Smooth muscle cell (in vitro differentiated cells): ENCODE results near the gene AGPAT4. TPM values are rescaled to one million over a fixed set of nuclear protein-coding genes. Genes with fewer than 3 reads are reported as not detected.
"Not testable (repeated sequence)": the region's sequence is repeated elsewhere in the genome, so short reads cannot be mapped to it uniquely, and the experiment has no call there.

Experiments
- DNase-seq: peaks from one replicate; lab custom pipeline; 2025; ENCODE audit not compliant: unreplicated experiment; lab: John Stamatoyannopoulos, UW
- H2AFZ ChIP-seq: fragments of 200-600 bp; sonication (generic); 2 replicates; pipeline ENCODE4 v1.6.0; 2016; ENCODE audit warnings: antibody characterized with exemption, low read depth, mild to moderate bottlenecking
- H3F3A ChIP-seq: fragments of 200-600 bp; sonication (generic); 2 replicates; pipeline ENCODE4 v1.6.0; 2017; ENCODE audit warnings: antibody characterized with exemption, low read depth
- H3K27ac ChIP-seq: fragments of 200-600 bp; sonication (generic); 2 replicates; pipeline ENCODE4 v1.5.1; 2016; ENCODE audit warnings: low read depth, mild to moderate bottlenecking
- H3K27me3 ChIP-seq: fragments of 200-600 bp; sonication (generic); 2 replicates; pipeline ENCODE4 v1.6.1; 2016; ENCODE audit warnings: low read depth, mild to moderate bottlenecking
- H3K36me3 ChIP-seq: fragments of 200-600 bp; sonication (generic); 2 replicates; pipeline ENCODE4 v1.5.1; 2016; ENCODE audit warnings: low read depth
- H3K4me1 ChIP-seq: fragments of 200-600 bp; sonication (generic); 2 replicates; pipeline ENCODE4 v1.5.1; 2016; ENCODE audit warnings: low read depth
- H3K4me2 ChIP-seq: fragments of 200-600 bp; sonication (generic); 2 replicates; pipeline ENCODE4 v1.6.0; 2016; ENCODE audit warnings: mild to moderate bottlenecking
- H3K4me3 ChIP-seq: fragments of 200-600 bp; sonication (generic); 2 replicates; pipeline ENCODE4 v1.5.1; 2016; ENCODE audit warnings: mild to moderate bottlenecking
- H3K79me2 ChIP-seq: fragments of 200-600 bp; sonication (generic); 2 replicates; pipeline ENCODE4 v1.6.0; 2016; ENCODE audit warnings: low read depth, mild to moderate bottlenecking
- H3K9ac ChIP-seq: fragments of 200-600 bp; sonication (generic); 2 replicates; pipeline ENCODE4 v1.6.0; 2016; ENCODE audit warnings: low read depth
- H3K9me3 ChIP-seq: fragments of 200-600 bp; sonication (generic); replicated peaks from 2 replicates; pipeline ENCODE4 v1.5.1; 2016; ENCODE audit warnings: low read depth
- H4K20me1 ChIP-seq: fragments of 200-600 bp; sonication (generic); 2 replicates; pipeline ENCODE4 v1.6.0; 2016; ENCODE audit warnings: low read depth
- WGBS: methylation state at CpG from one replicate; pipeline ENCODE4 v1.1.7; 2016; ENCODE audit warnings: low lambda C conversion rate; 5-methylcytosine and 5-hydroxymethylcytosine counted together
- polyA plus RNA-seq: library from polyadenylated mRNA; unstranded; fragments of >200 nt; fragmentation: Nextera tagmentation; extraction: Ambion mirVana; gene quantifications from 2 replicates; pipeline ENCODE4 v1.2.1, GENCODE V29; 2016
- total RNA-seq: library from RNA; depleted of rRNA; stranded (reverse); fragments of >200 nt; gene quantifications from 2 replicates; pipeline ENCODE4 v1.2.3, GENCODE V29; 2014
- TF ChIP-seq, protein P1 (sequence below): fragments of 200-600 bp; sonication (generic); IDR thresholded peaks from 2 replicates; pipeline ENCODE4 v1.5.1; 2017; ENCODE audit warnings: borderline replicate concordance, mild to moderate bottlenecking, antibody characterized with exemption; ENCODE audit not compliant: insufficient read depth, poor library complexity, severe bottlenecking

The AGPAT4 gene
- total and polyA plus RNA-seq, 2 experiments from 2014 or later, result 51.4 to 51.8 TPM

DNA sequence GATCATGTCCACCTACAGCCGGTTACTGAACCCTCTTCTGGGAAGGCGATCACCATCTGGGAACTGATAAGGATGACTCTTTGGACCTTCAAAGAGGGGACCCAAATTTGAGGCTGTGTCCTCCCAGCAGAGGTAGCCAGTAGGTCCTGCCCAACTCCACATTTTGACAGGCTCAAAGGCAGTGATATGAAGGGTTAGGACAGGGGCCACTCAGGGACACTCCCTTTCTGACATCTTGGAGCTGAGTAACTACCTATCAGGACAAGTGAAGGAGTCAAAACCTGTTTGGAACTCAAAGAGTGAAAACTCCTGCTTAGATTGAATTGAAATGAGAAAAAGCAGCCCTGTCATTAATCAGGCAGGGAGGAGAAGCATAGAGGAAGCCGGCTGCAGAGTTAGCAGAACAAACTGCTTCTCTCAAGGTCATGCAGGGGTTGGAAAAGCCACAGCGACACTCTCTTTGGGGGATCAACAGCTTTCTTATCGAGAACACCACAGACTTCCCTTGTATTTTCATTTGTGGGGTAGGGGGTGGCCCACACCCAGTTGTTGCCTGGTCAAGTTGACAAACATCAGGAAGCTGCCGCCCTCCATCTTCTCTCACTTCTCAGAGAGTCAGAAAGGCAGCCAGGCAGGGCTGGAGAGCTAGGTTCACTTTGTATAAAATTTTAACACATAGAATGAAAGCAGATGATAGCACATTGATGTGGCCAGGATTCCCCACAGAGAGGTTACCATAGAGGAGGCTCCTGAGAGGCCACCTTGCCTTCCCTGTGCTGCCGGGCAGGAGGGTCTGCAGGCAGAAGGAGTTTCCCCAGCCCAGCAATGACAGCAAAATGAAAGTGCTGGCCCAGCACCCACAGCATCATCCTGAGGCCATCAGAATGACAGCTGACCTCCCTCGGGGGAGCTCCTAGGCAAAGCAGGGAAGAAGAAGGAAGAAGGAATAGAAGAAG is 47.6 kb downstream of the AGPAT4 start:
- H3K4me3 ChIP-seq, result no peak overlapping the region
- no peaks in the 10 kb centered on the region for H3K9me3 ChIP-seq
- no peaks in the 10 kb centered on the region for H3K36me3 ChIP-seq
- peak overlapping the region; percentile 81 for H3K4me2 ChIP-seq
- H3K4me1 ChIP-seq, result peaks cover 44% of the 10 kb centered on the region
- TF ChIP-seq, protein P1, sequence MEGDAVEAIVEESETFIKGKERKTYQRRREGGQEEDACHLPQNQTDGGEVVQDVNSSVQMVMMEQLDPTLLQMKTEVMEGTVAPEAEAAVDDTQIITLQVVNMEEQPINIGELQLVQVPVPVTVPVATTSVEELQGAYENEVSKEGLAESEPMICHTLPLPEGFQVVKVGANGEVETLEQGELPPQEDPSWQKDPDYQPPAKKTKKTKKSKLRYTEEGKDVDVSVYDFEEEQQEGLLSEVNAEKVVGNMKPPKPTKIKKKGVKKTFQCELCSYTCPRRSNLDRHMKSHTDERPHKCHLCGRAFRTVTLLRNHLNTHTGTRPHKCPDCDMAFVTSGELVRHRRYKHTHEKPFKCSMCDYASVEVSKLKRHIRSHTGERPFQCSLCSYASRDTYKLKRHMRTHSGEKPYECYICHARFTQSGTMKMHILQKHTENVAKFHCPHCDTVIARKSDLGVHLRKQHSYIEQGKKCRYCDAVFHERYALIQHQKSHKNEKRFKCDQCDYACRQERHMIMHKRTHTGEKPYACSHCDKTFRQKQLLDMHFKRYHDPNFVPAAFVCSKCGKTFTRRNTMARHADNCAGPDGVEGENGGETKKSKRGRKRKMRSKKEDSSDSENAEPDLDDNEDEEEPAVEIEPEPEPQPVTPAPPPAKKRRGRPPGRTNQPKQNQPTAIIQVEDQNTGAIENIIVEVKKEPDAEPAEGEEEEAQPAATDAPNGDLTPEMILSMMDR, result no peak
- 60% methylated on average over 8 of the region's 8 CpGs for WGBS
- H3K79me2 ChIP-seq, result peaks cover 68% of the 10 kb centered on the region
- no peaks in the 10 kb centered on the region for H3K27me3 ChIP-seq
- peaks cover 43% of the 10 kb centered on the region for H3F3A ChIP-seq
- peak overlapping the region; percentile 48 for H3K9ac ChIP-seq
- H2AFZ ChIP-seq, result no peak overlapping the region
- H3K27ac ChIP-seq, result peak overlapping the region; percentile 99
- no peaks in the 10 kb centered on the region for H4K20me1 ChIP-seq
- DNase-seq, result no peak

DNA sequence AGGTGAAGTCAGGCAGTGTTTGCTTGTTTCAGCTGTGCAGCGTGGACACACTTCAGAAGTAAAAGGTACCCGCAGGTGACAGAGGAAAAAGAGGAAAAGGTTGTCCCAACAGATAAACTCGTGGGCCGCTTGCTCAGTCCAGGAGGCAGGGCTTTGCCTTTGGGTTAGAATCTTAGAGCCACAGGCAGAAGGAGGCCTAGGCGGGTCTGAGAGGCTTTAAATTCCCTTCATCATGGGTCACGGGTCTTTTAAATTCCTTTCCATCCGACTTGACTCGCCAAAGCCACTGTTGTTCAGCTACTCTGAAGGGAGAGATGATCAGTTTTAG is 48.2 kb downstream of the AGPAT4 start:
- Histone ChIP-seq H3K27me3 (no peaks in the 10 kb centered on the region), H3K9me3 (no peaks in the 10 kb centered on the region), H3F3A (peaks cover 39% of the 10 kb centered on the region), H3K79me2 (peaks cover 68% of the 10 kb centered on the region), H3K27ac (peak overlapping the region; percentile 99), H3K9ac (peak overlapping the region; percentile 35), H3K4me3 (no peak overlapping the region), H3K4me1 (peaks cover 43% of the 10 kb centered on the region), H3K36me3 (no peaks in the 10 kb centered on the region), H4K20me1 (no peaks in the 10 kb centered on the region), H2AFZ (no peak overlapping the region), H3K4me2 (peak overlapping the region; percentile 81)
- WGBS, result 54% methylated on average over 8 of the region's 8 CpGs
- DNase-seq, result no peak
- TF ChIP-seq, protein P1, result no peak

- H3K36me3 ChIP-seq, H3K27me3 ChIP-seq, H2AFZ ChIP-seq, H3K9me3 ChIP-seq, H3K4me3 ChIP-seq, H4K20me1 ChIP-seq, DNase-seq: not testable (repeated sequence)
- H3K4me2 ChIP-seq, result peak overlapping the region; percentile 81
- peaks cover 37% of the 10 kb centered on the region for H3K4me1 ChIP-seq
- H3F3A ChIP-seq, result peaks cover 33% of the 10 kb centered on the region
- WGBS, result 89% methylated on average over 16 of the region's 16 CpGs
- H3K27ac ChIP-seq, result peak overlapping the region; percentile 99
- peak overlapping the region; percentile 35 for H3K9ac ChIP-seq
- peaks cover 70% of the 10 kb centered on the region for H3K79me2 ChIP-seq
Observed at GRCh38 chr6:161224951-161225680, 48.7 kb downstream of the AGPAT4 start.

DNA sequence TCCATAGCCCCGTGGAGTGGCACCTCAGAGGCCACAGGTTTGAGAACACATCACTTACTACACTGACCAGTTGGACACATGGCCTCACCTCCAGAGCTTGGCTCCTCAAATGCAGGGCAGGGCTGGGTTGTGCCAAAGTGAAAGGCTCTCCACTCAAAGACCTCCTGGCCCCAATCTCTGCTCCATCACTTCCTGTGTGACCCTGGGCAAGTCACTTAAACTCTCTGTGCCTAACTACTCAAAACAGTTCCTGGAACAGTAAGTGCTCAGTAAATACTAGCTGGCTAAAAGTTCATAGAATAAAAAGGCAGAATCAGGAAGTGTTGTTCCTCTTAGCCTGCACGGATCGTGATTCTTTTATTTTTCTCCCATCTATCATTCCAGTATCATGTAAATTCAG is 50.2 kb downstream of the AGPAT4 start:
- DNase-seq, result no peak
- no peaks in the 10 kb centered on the region for H3K27me3 ChIP-seq
- H3K4me3 ChIP-seq, result no peak overlapping the region
- H3K9me3 ChIP-seq, result no peaks in the 10 kb centered on the region
- H3K9ac ChIP-seq, result no peak overlapping the region
- H3K79me2 ChIP-seq, result peaks cover 85% of the 10 kb centered on the region
- no peak overlapping the region for H3K4me2 ChIP-seq
- H3K36me3 ChIP-seq, result no peaks in the 10 kb centered on the region
- no peak overlapping the region for H2AFZ ChIP-seq
- no peak overlapping the region for H3K27ac ChIP-seq
- H3F3A ChIP-seq, result peaks cover 25% of the 10 kb centered on the region
- TF ChIP-seq, protein P1, result no peak
- peaks cover 25% of the 10 kb centered on the region for H3K4me1 ChIP-seq
- no peaks in the 10 kb centered on the region for H4K20me1 ChIP-seq
- 94% methylated on average over 3 of the region's 3 CpGs for WGBS
